ENCODE results near the gene GHITM. TPM values are rescaled to one million over a fixed set of nuclear protein-coding genes. Genes with fewer than 3 reads are reported as not detected.
"Not testable (repeated sequence)": the region's sequence is repeated elsewhere in the genome, so short reads cannot be mapped to it uniquely, and the experiment has no call there.

The GHITM gene
- polyA plus RNA-seq, 1 donor from 2014 or later, result 226 TPM

DNA sequence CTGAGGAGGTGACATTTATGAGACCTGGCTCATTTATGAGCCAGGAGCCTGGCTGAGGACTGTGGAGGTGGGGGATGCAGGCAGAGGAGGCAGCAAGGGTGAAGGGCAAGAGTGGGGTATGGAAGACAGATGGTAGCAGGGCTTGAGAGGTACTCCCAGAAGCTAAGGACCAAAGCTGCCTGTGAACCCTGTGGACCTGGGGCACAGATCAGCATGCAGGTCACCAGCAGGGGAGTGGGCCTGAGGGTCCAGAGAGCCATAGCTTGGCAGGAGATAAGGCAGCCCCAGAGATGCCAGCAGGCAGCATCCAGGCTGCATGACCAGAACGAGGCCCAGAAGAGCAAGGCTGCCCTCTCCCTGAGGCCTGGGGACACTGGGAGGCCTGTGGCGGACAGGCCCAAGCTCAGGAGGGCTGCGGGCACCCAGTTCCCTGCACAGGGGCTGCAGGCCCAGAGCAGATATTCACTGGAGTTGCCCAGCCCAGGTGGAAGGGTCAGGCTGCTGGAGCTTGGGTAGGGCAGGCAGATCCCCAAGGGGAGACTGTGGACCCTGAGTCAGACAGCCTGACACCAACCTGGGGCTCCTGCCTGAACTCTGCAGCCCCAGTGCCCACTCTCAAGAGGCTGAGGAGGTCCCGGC is 37.6 kb downstream of the GHITM start:
- peaks cover 10 to 15% (median 13%) of the 10 kb centered on the region in 3 donors for H3K4me1 Mint-ChIP-seq
- peak overlapping the region; percentile 72 to 94 (median 89) for H3K27ac Mint-ChIP-seq
- peaks cover 2% of the 10 kb centered on the region for H3K27me3 Mint-ChIP-seq
- no peaks in the 10 kb centered on the region for H3K9me3 Mint-ChIP-seq
- H3K36me3 Mint-ChIP-seq, result peaks cover 4% of the 10 kb centered on the region
- peak overlapping the region in 2 of 4 donors; percentile 40 to 58 for H3K4me3 Mint-ChIP-seq

DNA sequence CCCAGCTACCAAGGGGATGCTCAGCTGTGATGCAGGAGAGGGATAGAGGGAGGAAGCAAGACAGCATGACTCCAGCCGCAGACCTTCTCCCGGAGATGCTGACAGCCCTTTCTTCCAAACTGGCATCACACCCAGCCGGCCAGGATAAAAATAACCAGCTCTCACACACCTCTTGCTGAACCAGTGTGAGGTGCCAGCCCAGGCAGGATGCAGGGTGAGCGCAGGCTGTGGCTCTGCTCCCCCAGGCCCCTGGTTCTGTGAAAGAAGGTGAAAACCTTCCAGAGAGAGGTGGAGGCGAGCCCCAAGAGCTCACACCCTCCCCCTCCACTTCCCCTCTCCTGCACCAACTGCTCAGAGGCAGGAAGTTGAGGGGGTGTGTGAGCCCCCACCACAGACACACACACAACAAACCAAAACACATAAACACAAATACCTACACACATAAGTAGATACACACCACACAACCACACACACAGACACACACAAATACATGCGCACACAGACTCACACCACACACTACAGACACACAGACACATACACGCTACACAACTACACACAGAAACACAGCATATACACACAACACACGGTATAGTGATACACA is 38.3 kb downstream of the GHITM start:
- H3K27ac Mint-ChIP-seq, result no peak overlapping the region
- no peak overlapping the region for H3K4me3 Mint-ChIP-seq
- peaks cover 0 to 2% (median 0%) of the 10 kb centered on the region in 3 donors for H3K9me3 Mint-ChIP-seq
- peaks cover 2% of the 10 kb centered on the region for H3K27me3 Mint-ChIP-seq
- no peaks in the 10 kb centered on the region for H3K36me3 Mint-ChIP-seq
- H3K4me1 Mint-ChIP-seq, result peaks cover 4 to 8% (median 8%) of the 10 kb centered on the region in 3 donors

DNA sequence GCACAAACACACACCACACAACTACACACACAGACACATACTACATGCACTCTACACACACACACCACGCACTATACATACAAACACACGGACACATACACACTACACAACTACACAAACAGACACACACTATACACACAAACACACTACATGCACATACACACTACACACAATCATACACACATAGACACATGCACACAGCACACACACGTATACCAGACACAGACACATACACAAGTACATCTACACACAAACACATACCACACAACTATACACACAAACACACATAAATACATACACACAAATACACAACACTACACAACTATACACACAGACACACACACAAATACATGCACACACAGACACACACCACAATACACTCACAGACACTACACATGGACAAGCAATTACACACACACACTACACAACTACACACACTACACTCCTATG is 38.9 kb downstream of the GHITM start:
- peaks cover 0 to 3% (median 0%) of the 10 kb centered on the region in 3 donors for H3K9me3 Mint-ChIP-seq
- H3K27ac Mint-ChIP-seq, result no peak overlapping the region
- no peak overlapping the region for H3K4me3 Mint-ChIP-seq
- H3K36me3 Mint-ChIP-seq, result no peaks in the 10 kb centered on the region
- H3K4me1 Mint-ChIP-seq, result peaks cover 4 to 5% (median 4%) of the 10 kb centered on the region in 3 donors
- H3K27me3 Mint-ChIP-seq, result peaks cover 2% of the 10 kb centered on the region

DNA sequence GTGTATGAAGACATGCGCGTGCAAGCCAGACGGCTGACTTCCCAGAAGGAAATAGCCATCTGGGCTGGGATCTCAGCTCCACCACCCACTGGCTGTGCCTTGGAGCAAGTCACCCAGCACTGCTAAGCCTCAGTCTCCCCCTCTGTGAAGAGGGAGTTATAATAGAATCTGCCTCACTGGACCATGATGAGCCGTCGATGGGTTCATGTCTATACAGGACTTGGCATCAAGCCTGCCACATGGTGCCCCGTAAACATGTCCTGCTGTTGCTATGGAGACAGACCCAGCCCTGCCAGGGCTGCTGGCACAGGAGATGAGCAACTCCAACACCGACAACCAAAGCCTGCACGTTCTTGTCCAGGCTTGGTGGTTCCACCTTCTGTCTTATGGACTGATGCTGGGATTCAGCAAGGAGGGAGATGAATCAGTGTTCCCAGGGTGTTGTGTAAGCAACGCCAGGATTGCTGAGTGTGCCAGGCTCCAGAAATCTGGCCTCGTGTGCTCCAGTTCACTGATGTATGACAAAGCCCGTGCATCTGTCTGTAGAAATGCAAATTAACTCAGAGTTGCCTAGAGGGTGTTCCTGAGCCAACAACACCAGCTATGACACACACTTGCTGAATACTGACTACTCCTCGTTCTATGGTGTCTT is 39.9 kb downstream of the GHITM start:
- Mint-ChIP-seq H3K4me3 (no peak overlapping the region), H3K36me3 (no peaks in the 10 kb centered on the region), H3K4me1 (peaks cover 4 to 5% (median 4%) of the 10 kb centered on the region in 3 donors), H3K9me3 (peaks cover 0 to 3% (median 0%) of the 10 kb centered on the region in 3 donors), H3K27ac (no peak overlapping the region), H3K27me3 (peaks cover 2% of the 10 kb centered on the region)

DNA sequence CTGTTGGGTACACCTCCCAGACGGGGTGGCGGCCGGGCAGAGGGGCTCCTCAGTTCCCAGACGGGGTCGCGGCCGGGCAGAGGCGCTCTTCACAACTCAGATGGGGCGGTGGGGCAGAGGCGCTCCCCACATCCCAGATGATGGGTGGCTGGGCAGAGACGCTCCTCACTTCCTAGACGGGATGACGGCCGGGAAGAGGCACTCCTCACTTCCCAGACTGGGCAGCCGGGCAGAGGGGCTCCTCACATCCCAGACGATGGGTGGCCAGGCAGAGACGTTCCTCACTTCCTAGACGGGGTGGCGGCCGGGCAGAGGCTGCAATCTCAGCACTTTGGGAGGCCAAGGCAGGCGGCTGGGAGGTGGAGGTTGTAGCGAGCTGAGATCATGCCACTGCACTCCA is 41.1 kb downstream of the GHITM start:
- not testable (repeated sequence) for H3K9me3 Mint-ChIP-seq, H3K4me3 Mint-ChIP-seq, H3K27me3 Mint-ChIP-seq, H3K4me1 Mint-ChIP-seq, H3K27ac Mint-ChIP-seq, H3K36me3 Mint-ChIP-seq

DNA sequence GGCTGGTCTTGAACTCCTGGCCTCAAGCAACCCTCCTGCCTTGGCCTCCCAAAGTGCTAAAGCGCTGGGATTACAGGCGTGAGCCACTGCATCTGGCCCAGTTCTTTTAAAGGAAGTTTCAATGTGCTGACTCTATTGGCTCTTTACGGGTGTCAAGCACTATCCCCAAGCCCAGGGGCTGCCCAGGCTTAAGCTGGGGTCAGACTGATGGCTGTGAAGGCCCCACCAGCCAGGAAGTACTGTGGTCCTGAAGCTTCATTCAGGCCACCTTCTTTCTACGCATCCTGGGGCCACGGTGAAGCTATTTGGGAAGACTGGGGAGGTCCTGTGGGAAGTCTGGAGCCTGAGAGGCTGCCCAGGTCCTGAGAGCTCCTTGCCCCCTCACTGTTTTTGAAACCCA is 42.3 kb downstream of the GHITM start:
- Mint-ChIP-seq H3K27me3 (peaks cover 2% of the 10 kb centered on the region), H3K36me3 (no peaks in the 10 kb centered on the region), H3K9me3 (peaks cover 0 to 3% (median 0%) of the 10 kb centered on the region in 3 donors), H3K4me1 (peaks cover 3 to 8% (median 3%) of the 10 kb centered on the region in 3 donors), H3K27ac (no peak overlapping the region), H3K4me3 (no peak overlapping the region)

DNA sequence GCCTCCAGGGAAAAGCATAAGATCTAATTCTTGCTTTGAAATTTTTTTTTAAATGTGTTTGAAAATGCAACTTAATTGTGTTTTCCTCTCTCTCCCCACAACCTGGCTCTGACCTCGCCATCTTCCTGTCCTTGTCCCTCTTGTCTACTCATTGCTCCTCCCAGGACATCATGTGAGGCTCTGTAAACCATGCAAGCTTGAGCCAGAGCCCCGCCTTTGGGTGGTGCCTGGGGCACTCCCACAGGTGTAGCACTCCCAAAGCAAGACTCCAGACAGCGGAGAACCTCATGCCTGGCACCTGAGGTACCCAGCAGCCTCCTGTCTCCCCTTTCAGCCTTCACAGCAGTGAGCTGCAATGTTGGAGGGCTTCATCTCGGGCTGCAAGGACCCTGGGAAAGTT is 45.2 kb downstream of the GHITM start:
- Mint-ChIP-seq H3K36me3 (no peaks in the 10 kb centered on the region), H3K27me3 (peaks cover under 1% of the 10 kb centered on the region), H3K27ac (peak overlapping the region in 1 of 3 donors; percentile 76), H3K9me3 (peaks cover 0 to 3% (median 0%) of the 10 kb centered on the region in 3 donors), H3K4me1 (peaks cover 0 to 5% (median 0%) of the 10 kb centered on the region in 3 donors), H3K4me3 (peak overlapping the region in 1 of 4 donors; percentile 52)

DNA sequence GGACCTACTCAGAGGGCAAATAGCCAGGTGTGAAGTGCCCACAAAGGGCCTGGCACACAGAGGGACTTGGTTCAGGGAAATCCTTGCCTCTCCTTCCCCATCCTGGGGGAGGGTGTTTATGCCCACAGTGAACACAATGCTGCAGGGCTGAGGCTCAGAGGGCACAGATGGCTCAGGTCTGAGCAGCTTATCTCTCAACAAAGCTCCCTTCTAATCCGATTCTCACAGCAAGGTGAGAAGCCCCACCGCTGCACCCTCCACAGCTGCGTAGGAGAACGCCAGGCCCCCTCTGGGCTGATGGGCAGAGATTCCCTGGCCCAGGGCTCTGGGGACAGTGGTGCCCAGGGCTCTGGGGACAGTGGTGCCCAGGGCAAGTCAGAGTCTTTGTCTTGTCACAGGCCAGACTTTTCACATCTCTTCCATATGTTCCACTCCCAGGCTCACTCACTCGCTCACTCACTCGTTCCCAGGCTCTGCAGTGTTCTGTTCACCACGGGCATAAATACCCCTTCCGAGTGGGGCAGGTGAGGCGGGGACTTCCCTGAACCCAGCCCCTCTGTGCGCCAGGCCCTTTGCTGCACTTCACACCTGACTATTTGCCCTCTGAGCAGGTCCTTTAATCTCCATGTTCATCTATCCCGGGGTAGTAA is 46.3 kb downstream of the GHITM start:
- peaks cover 0 to 4% (median 0%) of the 10 kb centered on the region in 3 donors for H3K4me1 Mint-ChIP-seq
- no peak overlapping the region for H3K4me3 Mint-ChIP-seq
- peaks cover 2% of the 10 kb centered on the region for H3K27me3 Mint-ChIP-seq
- H3K9me3 Mint-ChIP-seq, result peaks cover 0 to 3% (median 0%) of the 10 kb centered on the region in 3 donors
- no peak overlapping the region for H3K27ac Mint-ChIP-seq
- no peaks in the 10 kb centered on the region for H3K36me3 Mint-ChIP-seq

DNA sequence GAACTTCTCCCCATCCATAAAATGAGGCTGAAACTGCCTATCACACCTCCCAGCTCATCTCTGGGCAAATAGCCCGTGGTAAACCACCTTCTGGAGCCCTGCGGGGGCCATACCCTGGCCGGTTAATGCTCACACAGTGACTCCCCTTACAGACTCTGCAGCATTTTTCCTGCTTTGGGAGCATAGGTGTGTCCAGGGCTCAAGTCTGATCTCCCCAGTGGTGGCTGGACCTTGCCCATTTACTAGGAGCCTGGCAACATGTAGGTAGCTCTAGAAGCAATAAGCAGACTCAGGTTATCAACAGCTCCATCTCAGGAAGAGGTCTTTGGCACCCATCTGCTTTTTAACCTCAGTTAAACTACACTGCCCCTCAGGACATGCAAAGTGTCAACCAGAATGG is 49.5 kb downstream of the GHITM start:
- no peaks in the 10 kb centered on the region for H3K9me3 Mint-ChIP-seq
- peaks cover 0 to 4% (median 1%) of the 10 kb centered on the region in 3 donors for H3K4me1 Mint-ChIP-seq
- H3K4me3 Mint-ChIP-seq, result no peak overlapping the region
- H3K36me3 Mint-ChIP-seq, result peaks cover 4% of the 10 kb centered on the region
- H3K27me3 Mint-ChIP-seq, result peaks cover 5% of the 10 kb centered on the region
- no peak overlapping the region for H3K27ac Mint-ChIP-seq

DNA sequence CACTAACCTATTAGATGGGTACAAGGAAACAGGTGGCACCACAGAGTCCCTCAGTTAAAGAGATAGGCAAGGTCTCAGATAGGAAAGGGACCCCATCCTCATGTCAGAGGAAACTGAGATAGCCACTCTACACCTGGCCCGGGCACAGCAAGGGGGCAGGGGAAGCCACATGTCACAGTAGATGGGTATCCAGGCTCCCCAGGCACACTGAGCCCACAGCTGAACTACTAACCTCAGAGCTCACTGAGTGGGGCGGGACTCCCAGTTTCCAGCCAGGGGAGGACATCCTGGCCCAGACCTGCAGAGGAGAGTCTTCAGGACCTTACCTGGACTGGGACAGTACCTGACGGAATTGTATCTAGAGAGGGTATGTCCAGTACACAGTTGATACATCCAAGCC is 51.3 kb downstream of the GHITM start:
- Mint-ChIP-seq H3K27ac (no peak overlapping the region), H3K27me3 (peaks cover 10% of the 10 kb centered on the region), H3K4me1 (peaks cover 0 to 1% (median 1%) of the 10 kb centered on the region in 3 donors), H3K9me3 (no peaks in the 10 kb centered on the region), H3K36me3 (peaks cover 4% of the 10 kb centered on the region), H3K4me3 (no peak overlapping the region)

DNA sequence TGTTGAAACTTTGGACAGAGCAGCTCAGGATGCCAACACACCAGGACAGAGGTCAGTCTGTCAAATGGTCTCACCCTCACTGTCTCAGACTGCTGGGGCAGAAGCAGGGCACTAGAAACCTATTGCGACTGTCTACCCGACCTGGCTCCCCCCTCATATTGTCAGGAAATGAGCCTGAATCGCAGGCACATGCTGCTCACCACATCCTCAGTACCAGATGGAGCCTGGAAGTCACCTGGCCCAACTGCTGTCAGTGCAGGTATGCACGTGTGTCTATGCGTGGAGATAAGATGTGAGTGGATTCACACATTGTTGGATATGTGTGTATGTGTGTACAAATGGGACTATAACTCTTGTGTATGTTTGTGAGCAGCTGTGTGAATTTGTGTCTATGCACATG is 51.8 kb downstream of the GHITM start:
- peaks cover 4% of the 10 kb centered on the region for H3K36me3 Mint-ChIP-seq
- no peaks in the 10 kb centered on the region for H3K9me3 Mint-ChIP-seq
- H3K4me3 Mint-ChIP-seq, result no peak overlapping the region
- peaks cover 0 to 1% (median 1%) of the 10 kb centered on the region in 3 donors for H3K4me1 Mint-ChIP-seq
- H3K27ac Mint-ChIP-seq, result peak overlapping the region in 1 of 3 donors; percentile 17
- H3K27me3 Mint-ChIP-seq, result peaks cover 14% of the 10 kb centered on the region

DNA sequence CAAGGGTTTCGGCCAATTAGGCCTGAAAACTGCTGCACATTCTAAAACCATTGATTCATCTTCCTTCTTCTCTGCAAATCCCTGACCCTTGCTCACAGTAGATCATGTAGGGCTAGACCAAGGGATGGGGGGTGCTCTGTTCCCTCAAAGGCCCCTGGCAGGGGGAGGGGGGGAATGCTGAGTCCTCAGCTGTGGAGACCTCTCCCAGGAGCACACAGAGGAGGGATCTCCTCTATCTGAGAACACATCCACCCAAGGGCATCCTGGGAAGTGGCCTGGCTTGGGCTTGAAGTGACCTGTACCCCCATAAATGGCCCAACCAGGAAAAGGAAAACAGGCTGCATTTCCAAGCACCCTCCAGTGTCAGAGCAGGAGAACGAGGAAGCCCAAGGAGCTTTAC is 54.0 kb downstream of the GHITM start:
- Mint-ChIP-seq H3K27ac (no peak overlapping the region), H3K36me3 (peaks cover 4% of the 10 kb centered on the region), H3K27me3 (peaks cover 20% of the 10 kb centered on the region), H3K9me3 (no peaks in the 10 kb centered on the region), H3K4me1 (peaks cover 0 to 1% (median 1%) of the 10 kb centered on the region in 3 donors), H3K4me3 (peak overlapping the region in 1 of 4 donors; percentile 20)

DNA sequence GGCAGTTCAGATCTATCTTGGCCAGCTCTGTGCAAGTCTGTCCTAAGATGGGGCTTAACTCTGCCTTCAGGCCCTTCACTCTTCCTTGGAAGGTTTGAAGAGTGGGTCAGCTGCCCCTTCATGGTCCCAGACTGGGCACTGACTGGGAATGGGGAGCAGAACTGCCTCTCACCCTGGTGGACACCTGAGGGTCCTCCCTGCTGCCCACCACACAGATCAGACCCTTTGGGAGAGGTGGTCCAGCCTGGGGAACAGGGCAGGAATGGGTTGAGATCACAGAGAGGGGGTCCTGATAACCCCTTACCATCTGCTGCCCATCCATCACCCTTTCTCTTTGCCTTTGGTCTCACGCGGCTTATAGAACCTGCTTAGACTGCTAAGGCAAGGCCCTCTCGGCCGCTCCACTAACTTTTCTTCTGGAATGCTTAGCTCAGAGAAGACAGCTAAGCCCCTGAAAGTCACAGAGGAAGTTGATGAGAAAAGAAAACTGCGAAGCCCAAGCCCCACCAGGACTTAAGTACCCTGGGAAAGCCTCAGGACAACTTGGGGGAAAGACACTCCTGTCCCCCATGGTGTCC is 54.6 kb downstream of the GHITM start:
- Mint-ChIP-seq H3K27me3 (peaks cover 20% of the 10 kb centered on the region), H3K4me1 (peaks cover 0 to 1% (median 1%) of the 10 kb centered on the region in 3 donors), H3K27ac (no peak overlapping the region)

DNA sequence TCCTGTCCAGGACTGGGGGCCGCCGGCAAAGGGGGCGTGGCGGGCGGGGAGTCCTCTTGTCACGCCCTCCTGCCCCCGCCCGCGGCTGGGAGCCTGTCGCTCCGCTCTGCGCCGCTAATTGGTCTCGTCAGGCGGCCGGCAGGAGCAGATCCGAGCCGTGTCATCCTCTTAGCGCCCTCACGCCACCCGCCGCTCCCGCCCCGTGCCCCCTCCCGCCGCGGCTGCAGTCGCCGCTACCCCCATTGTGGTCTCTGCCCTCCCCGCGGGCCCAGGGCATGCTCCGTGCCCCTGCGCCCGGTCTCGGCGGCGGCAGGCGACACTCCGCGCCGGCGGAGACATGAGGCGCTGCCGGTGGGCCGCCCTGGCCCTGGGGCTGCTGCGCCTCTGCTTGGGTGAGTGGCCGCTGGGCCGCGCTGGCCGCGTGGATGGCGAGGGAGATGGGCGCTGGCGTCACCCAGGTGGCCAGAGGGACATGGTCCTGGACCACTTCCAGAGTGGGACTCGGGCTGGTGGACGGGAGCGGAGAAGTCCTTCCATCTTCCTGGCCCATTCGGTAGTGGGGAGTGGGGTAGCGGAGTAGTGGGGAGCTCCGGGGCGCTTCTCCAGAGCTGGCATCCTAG is 55.2 kb downstream of the GHITM start, which contains the start of gene CDHR1:
CDHR1 (plus strand) TSS at position 114 of the 620 bp plus-strand sequence; CDS start at position 338, 224 bp downstream.
- Mint-ChIP-seq H3K9me3 (no peaks in the 10 kb centered on the region), H3K36me3 (peaks cover 4% of the 10 kb centered on the region), H3K4me1 (peaks cover 0 to 1% (median 1%) of the 10 kb centered on the region in 3 donors), H3K27me3 (peaks cover 19% of the 10 kb centered on the region), H3K27ac (peak within 1 kb of the TSS in 1 of 3 donors; percentile 51), H3K4me3 (peak within 1 kb of the TSS; percentile 15 to 83 (median 74))

More for the DNA sequence above, 54.6 kb downstream of the GHITM start:
- peaks cover 4% of the 10 kb centered on the region for H3K36me3 Mint-ChIP-seq
- H3K4me3 Mint-ChIP-seq, result peak overlapping the region in 3 of 4 donors; percentile 64 to 83 (median 83)
- H3K9me3 Mint-ChIP-seq, result no peaks in the 10 kb centered on the region
